Measurements from ENCODE around the gene STX8.

STX8 gene

DNA sequence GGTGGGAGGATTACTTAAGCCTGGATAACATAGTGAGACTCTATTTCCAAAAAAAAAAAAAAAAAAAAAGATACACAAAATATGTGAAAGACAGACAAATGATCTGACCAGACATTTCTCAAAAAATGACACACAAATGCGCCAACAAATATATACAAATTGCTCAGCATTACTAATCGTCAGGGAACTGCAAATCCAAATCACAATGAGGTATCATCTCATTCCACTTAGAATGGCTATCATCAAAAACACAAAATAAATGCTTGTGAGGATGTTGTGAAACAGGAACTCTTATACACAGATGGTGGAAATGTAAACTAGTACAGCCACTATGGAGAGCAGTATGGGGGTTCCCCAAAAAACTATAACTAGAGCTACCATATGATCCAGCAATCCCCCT is 62.4 kb downstream of the STX8 start:
- TF ChIP-seq ZNF70 (CRISPR knock-in tag; IDR thresholded peaks at IDR 0.05), result no peak
- TF ChIP-seq ARNTL (CRISPR knock-in tag; IDR thresholded peaks at IDR 0.05; ENCODE audit: borderline replicate concordance, low read depth), result no peak
- TF ChIP-seq RARB (CRISPR knock-in tag; IDR thresholded peaks at IDR 0.05), result no peak
- no peak for TF ChIP-seq ZFP3 (CRISPR knock-in tag; IDR thresholded peaks at IDR 0.05)
- TF ChIP-seq ISL1 (CRISPR knock-in tag; IDR thresholded peaks at IDR 0.05), result no peak
- TF ChIP-seq, protein P1, sequence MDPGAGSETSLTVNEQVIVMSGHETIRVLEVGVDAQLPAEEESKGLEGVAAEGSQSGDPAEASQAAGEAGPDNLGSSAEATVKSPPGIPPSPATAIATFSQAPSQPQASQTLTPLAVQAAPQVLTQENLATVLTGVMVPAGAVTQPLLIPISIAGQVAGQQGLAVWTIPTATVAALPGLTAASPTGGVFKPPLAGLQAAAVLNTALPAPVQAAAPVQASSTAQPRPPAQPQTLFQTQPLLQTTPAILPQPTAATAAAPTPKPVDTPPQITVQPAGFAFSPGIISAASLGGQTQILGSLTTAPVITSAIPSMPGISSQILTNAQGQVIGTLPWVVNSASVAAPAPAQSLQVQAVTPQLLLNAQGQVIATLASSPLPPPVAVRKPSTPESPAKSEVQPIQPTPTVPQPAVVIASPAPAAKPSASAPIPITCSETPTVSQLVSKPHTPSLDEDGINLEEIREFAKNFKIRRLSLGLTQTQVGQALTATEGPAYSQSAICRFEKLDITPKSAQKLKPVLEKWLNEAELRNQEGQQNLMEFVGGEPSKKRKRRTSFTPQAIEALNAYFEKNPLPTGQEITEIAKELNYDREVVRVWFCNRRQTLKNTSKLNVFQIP (CRISPR knock-in tag; IDR thresholded peaks at IDR 0.05; ENCODE audit: borderline replicate concordance, low read depth), result no peak
- no peak for TF ChIP-seq PATZ1 (CRISPR knock-in tag; IDR thresholded peaks at IDR 0.05; ENCODE audit: borderline replicate concordance)
- no peak for TF ChIP-seq ZFP30 (CRISPR knock-in tag; IDR thresholded peaks at IDR 0.05)
- no peak for TF ChIP-seq CSDC2 (CRISPR knock-in tag; IDR thresholded peaks at IDR 0.05)
- no peak for TF ChIP-seq ZC3H10 (CRISPR knock-in tag; IDR thresholded peaks at IDR 0.05)
- no peak for TF ChIP-seq GLIS3 (CRISPR knock-in tag; IDR thresholded peaks at IDR 0.05)
- TF ChIP-seq OSR1 (CRISPR knock-in tag; IDR thresholded peaks at IDR 0.05), result no peak
- no peak for TF ChIP-seq SNAI2 (CRISPR knock-in tag; IDR thresholded peaks at IDR 0.05)
- TF ChIP-seq PPARA (CRISPR knock-in tag; IDR thresholded peaks at IDR 0.05; ENCODE audit: borderline replicate concordance), result no peak
- TF ChIP-seq CREB5 (CRISPR knock-in tag; IDR thresholded peaks at IDR 0.05; ENCODE audit: low read depth), result no peak
- no peak for TF ChIP-seq ZNF8 (CRISPR knock-in tag; IDR thresholded peaks at IDR 0.05)
- TF ChIP-seq TCF4 (CRISPR knock-in tag; IDR thresholded peaks at IDR 0.05; ENCODE audit: borderline replicate concordance), result no peak
- no peak for TF ChIP-seq TOX (CRISPR knock-in tag; IDR thresholded peaks at IDR 0.05; ENCODE audit: borderline replicate concordance)

GRCh38 chr17:9512323-9513168 is 63.1 kb downstream of the STX8 start:
- TF ChIP-seq, protein P1 (CRISPR knock-in tag; IDR thresholded peaks at IDR 0.05; ENCODE audit: borderline replicate concordance, low read depth), result no peak
- no peak for TF ChIP-seq CSDC2 (CRISPR knock-in tag; IDR thresholded peaks at IDR 0.05)
- TF ChIP-seq ARNTL (CRISPR knock-in tag; IDR thresholded peaks at IDR 0.05; ENCODE audit: borderline replicate concordance, low read depth), result no peak
- TF ChIP-seq RARB (CRISPR knock-in tag; IDR thresholded peaks at IDR 0.05), result no peak
- TF ChIP-seq SNAI2 (CRISPR knock-in tag; IDR thresholded peaks at IDR 0.05), result no peak
- TF ChIP-seq PPARA (CRISPR knock-in tag; IDR thresholded peaks at IDR 0.05; ENCODE audit: borderline replicate concordance), result no peak
- TF ChIP-seq ZNF565 (CRISPR knock-in tag; conservative IDR thresholded peaks at IDR 0.05; ENCODE audit: low read depth), result no peak
- no peak for TF ChIP-seq ZC3H10 (CRISPR knock-in tag; IDR thresholded peaks at IDR 0.05)
- no peak for TF ChIP-seq CREB5 (CRISPR knock-in tag; IDR thresholded peaks at IDR 0.05; ENCODE audit: low read depth)
- no peak for TF ChIP-seq ZNF70 (CRISPR knock-in tag; IDR thresholded peaks at IDR 0.05)
- no peak for TF ChIP-seq ISL1 (CRISPR knock-in tag; IDR thresholded peaks at IDR 0.05)
- no peak for TF ChIP-seq TCF4 (CRISPR knock-in tag; IDR thresholded peaks at IDR 0.05; ENCODE audit: borderline replicate concordance)
- TF ChIP-seq ZFP30 (CRISPR knock-in tag; IDR thresholded peaks at IDR 0.05), result no peak
- no peak for TF ChIP-seq BACH2 (CRISPR knock-in tag; IDR thresholded peaks at IDR 0.05; ENCODE audit: borderline replicate concordance)
- no peak for ATAC-seq

More for the DNA sequence above, 62.4 kb downstream of the STX8 start:
- ATAC-seq, result no peak
